ENCODE results near the gene CNKSR3.

DNA sequence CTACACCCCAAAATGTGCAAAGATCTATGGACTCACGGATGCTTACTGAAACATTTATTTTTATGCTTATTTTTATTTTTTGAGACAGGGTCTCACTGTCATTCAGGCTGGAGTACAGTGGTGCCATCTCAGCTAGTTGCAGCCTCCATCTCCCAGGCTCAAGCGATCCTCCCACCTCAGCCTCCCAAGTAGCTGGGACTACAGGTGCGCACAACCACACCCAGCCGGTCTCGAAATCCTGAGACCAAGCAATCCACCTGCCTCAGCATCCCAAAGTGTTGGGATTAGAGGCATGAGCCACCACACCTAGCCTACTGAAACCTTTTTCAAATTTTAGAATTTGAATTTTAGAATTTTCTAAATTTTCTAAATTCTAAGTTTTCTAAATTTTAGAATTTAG lies 103.0 kb downstream of the CNKSR3 start:
- TF ChIP-seq, protein P1, sequence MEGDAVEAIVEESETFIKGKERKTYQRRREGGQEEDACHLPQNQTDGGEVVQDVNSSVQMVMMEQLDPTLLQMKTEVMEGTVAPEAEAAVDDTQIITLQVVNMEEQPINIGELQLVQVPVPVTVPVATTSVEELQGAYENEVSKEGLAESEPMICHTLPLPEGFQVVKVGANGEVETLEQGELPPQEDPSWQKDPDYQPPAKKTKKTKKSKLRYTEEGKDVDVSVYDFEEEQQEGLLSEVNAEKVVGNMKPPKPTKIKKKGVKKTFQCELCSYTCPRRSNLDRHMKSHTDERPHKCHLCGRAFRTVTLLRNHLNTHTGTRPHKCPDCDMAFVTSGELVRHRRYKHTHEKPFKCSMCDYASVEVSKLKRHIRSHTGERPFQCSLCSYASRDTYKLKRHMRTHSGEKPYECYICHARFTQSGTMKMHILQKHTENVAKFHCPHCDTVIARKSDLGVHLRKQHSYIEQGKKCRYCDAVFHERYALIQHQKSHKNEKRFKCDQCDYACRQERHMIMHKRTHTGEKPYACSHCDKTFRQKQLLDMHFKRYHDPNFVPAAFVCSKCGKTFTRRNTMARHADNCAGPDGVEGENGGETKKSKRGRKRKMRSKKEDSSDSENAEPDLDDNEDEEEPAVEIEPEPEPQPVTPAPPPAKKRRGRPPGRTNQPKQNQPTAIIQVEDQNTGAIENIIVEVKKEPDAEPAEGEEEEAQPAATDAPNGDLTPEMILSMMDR (IDR thresholded peaks at IDR 0.05): no peak
- TF ChIP-seq POLR2A (IDR thresholded peaks at IDR 0.05): no peak

Measured in thyroid gland (tissue), 4 donors.